ENCODE results near the gene NTSR2. TPM values are rescaled to one million over a fixed set of nuclear protein-coding genes. Genes with fewer than 3 reads are reported as not detected.

NTSR2 gene
- total and polyA plus RNA-seq, 8 donors: not detected

DNA sequence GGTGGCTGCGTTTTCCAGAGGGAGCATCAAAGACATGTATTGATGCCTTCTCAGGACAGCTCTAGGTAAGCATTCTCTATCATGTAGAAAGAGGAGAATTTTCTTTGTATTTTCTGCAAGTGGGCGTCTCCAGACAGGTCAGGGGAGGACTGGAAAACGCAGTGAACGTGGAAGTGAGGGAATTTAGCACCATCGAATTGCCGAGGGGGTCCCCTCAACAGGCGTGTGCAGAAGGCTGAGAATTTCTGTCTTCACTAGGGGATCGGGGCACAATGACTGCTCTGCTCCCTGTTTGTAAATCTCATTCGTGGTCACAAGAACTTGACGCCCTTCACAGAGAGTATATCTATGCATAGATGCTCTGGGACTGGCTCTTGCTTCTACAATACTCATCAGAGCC is 5.0 kb upstream of the NTSR2 start:
- DNase-seq (no peak), ATAC-seq (no peak), FAIRE-seq (no peak)
- TF ChIP-seq, protein P1, sequence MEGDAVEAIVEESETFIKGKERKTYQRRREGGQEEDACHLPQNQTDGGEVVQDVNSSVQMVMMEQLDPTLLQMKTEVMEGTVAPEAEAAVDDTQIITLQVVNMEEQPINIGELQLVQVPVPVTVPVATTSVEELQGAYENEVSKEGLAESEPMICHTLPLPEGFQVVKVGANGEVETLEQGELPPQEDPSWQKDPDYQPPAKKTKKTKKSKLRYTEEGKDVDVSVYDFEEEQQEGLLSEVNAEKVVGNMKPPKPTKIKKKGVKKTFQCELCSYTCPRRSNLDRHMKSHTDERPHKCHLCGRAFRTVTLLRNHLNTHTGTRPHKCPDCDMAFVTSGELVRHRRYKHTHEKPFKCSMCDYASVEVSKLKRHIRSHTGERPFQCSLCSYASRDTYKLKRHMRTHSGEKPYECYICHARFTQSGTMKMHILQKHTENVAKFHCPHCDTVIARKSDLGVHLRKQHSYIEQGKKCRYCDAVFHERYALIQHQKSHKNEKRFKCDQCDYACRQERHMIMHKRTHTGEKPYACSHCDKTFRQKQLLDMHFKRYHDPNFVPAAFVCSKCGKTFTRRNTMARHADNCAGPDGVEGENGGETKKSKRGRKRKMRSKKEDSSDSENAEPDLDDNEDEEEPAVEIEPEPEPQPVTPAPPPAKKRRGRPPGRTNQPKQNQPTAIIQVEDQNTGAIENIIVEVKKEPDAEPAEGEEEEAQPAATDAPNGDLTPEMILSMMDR (IDR thresholded peaks at IDR 0.05): no peak
- Histone ChIP-seq H3K4me3 (no peak overlapping the region), H3K27ac (no peak overlapping the region), H3K9me3 (no peaks in the 10 kb centered on the region), H3K27me3 (no peaks in the 10 kb centered on the region), H3K36me3 (no peaks in the 10 kb centered on the region), H3K4me1 (peaks cover 0 to 5% (median 2%) of the 10 kb centered on the region in 3 donors)
- intact Hi-C loops (cut with DNase I): no loop called here
- WGBS, 2 donors: 63 to 65% methylated on average over 10 of the region's 10 CpGs

DNA sequence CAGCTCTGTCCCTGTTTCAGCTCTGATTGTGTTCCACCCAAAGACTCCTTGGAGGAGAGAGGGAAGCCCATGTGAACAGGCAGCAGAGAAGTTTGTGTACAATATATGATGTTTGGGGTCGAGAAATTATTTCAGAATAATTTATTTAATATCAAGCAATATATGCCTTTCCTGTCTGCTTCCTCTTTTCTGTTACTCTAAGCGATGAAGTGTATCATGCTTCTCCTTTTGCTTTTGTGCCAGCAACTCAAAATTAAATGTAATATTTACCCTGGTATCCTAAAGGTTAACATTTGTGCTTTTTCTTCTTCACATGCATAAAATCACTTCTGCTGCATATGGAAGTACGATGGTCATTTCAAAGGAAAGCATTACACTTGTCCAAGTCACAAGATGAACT is 2.4 kb upstream of the NTSR2 start:
- Histone ChIP-seq H3K27me3 (no peaks in the 10 kb centered on the region), H3K4me1 (peaks cover 0 to 3% (median 2%) of the 10 kb centered on the region in 3 donors), H3K36me3 (no peaks in the 10 kb centered on the region), H3K9me3 (no peaks in the 10 kb centered on the region), H3K4me3 (no peak overlapping the region), H3K27ac (no peak overlapping the region)
- TF ChIP-seq, protein P1 (IDR thresholded peaks at IDR 0.05): no peak
- ATAC-seq: no peak
- FAIRE-seq: no peak
- DNase-seq: no peak
- WGBS, 2 donors: 63 to 66% methylated on average over 3 of the region's 3 CpGs
- intact Hi-C loops (cut with DNase I): no loop called here

DNA sequence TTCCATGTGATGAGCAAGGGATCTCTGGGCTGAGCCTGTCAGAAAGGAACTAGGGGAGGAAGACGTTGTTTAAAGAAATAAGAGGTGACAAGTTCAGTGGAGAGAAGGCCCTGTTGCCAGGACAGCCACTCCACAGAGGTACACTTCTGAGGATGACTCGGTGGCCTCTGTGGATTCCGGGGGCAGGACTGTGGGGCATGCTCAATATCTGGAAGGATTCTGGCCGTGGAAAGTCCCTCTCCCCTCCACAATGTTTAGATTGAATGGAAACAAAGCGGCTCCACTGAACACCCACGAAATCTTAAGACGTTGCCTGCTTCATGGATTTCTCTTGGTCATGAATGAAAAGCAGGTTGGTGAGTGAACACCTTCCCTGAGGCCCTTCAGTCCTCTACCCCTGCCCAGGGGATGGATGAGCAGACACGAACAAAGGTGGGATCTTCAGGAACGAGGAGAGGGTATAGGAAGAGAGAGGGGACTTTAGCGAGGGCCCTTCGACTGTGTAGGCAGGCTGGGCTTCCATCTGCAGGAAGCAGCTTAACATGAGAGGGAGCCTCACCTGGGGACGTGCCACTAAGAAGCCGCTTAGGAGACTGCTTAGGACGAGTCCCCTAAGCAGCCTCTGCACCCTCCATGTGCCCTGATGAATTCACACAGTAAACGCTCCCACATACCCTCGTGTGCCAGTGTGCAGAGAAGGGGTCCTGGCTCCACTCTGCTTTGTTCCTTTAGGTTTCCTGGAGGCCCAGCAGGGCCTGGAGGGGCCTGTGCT is 1.9 kb downstream of the NTSR2 start:
- Histone ChIP-seq H3K36me3 (no peaks in the 10 kb centered on the region), H3K4me3 (no peak overlapping the region), H3K4me1 (peaks cover 0 to 3% (median 2%) of the 10 kb centered on the region in 3 donors), H3K27ac (no peak overlapping the region), H3K27me3 (no peaks in the 10 kb centered on the region), H3K9me3 (no peaks in the 10 kb centered on the region)
- intact Hi-C loops (cut with DNase I): no loop called here
- TF ChIP-seq, protein P1 (IDR thresholded peaks at IDR 0.05): no peak
- no peak for ATAC-seq
- WGBS, 2 donors: 65 to 78% methylated on average over 16 of the region's 16 CpGs
- no peak for DNase-seq
- FAIRE-seq: no peak

DNA sequence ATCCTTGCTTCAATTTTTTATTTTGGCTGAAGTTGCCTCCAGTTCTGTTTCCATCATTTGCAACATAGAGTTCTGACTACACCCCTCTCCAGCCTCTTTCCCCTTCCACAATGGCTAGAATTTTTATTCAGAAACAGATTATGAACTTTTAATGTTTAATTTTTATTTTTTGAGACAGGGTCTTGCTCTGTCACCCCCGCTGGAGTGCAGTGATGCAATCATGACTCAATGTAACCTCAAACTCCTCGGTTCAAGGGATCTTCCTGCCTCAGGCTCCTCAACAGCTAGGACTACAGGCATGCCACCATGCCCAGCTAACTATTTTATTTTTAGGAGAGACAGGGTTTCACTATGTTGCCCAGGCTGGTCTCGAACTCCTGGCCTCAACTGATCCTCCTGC is 2.8 kb downstream of the NTSR2 start:
- no peak for ATAC-seq
- peaks cover 0 to 3% (median 2%) of the 10 kb centered on the region in 3 donors for H3K4me1 ChIP-seq
- no peaks in the 10 kb centered on the region for H3K27me3 ChIP-seq
- no peak overlapping the region for H3K27ac ChIP-seq
- H3K4me3 ChIP-seq: no peak overlapping the region
- no peak for DNase-seq
- TF ChIP-seq, protein P1 (IDR thresholded peaks at IDR 0.05): no peak
- H3K36me3 ChIP-seq: no peaks in the 10 kb centered on the region
- H3K9me3 ChIP-seq: no peaks in the 10 kb centered on the region
- intact Hi-C loops (cut with DNase I): no loop called here
- 66 to 75% methylated on average over 3 of the region's 3 CpGs for WGBS, 2 donors
- no peak for FAIRE-seq
